SKM-1 (cell line): ENCODE data around the gene FAM89B.
"Not testable (repeated sequence)": the region's sequence is repeated elsewhere in the genome, so short reads cannot be mapped to it uniquely, and the experiment has no call there.

Experiments
- DNase-seq: peaks from one replicate; lab custom pipeline; 2025; ENCODE audit not compliant: unreplicated experiment; lab: John Stamatoyannopoulos, UW

Gene FAM89B

GRCh38 chr11:65556470-65557279, 15.7 kb upstream of the FAM89B start:
- no peak for DNase-seq

GRCh38 chr11:65557280-65558001, 14.9 kb upstream of the FAM89B start:
- no peak for DNase-seq

GRCh38 chr11:65558002-65558929, 14.1 kb upstream of the FAM89B start, which contains the start of gene LTBP3:
LTBP3 (minus strand) TSS chr11:65558359; CDS start chr11:65557959, 400 bp downstream.
- DNase-seq, result no peak

GRCh38 chr11:65558930-65559509, 13.3 kb upstream of the FAM89B start:
- DNase-seq, result no peak

GRCh38 chr11:65559535-65559934, 12.8 kb upstream of the FAM89B start:
- DNase-seq, result no peak

- DNase-seq, result no peak
Observed at GRCh38 chr11:65559951-65560537, 12.3 kb upstream of the FAM89B start.

- no peak for DNase-seq
Observed at GRCh38 chr11:65560555-65561418, 11.6 kb upstream of the FAM89B start.

GRCh38 chr11:65562020-65562419, 10.3 kb upstream of the FAM89B start:
- DNase-seq, result no peak

GRCh38 chr11:65562788-65563187, 9.6 kb upstream of the FAM89B start:
- DNase-seq, result no peak

- no peak for DNase-seq
Observed at GRCh38 chr11:65563601-65564000, 8.7 kb upstream of the FAM89B start.

GRCh38 chr11:65564879-65565559, 7.3 kb upstream of the FAM89B start:
- not testable (repeated sequence) for DNase-seq

GRCh38 chr11:65565624-65566453, 6.5 kb upstream of the FAM89B start:
- no peak for DNase-seq

- DNase-seq, result no peak
Observed at GRCh38 chr11:65569164-65569972, 3.0 kb upstream of the FAM89B start.

- peak; percentile 97 for DNase-seq
Observed at GRCh38 chr11:65569973-65570918, 2.1 kb upstream of the FAM89B start, which contains the start of gene ZNRD2. ZNRD2 (plus strand) TSS chr11:65570477; CDS start chr11:65570492, 15 bp downstream.

- DNase-seq, result no peak
Observed at GRCh38 chr11:65571420-65571819, 918 bp upstream of the FAM89B start.

- DNase-seq, result no peak
Observed at GRCh38 chr11:65571940-65572339, 398 bp upstream of the FAM89B start.
